ENCODE results near the gene PNISR. TPM values are rescaled to one million over a fixed set of nuclear protein-coding genes. Genes with fewer than 3 reads are reported as not detected.
"Not testable (repeated sequence)": the region's sequence is repeated elsewhere in the genome, so short reads cannot be mapped to it uniquely, and the experiment has no call there.

Gene PNISR
- 100 to 1,000 TPM; 214 to 429 (median 345) TPM for polyA plus RNA-seq (ENCODE audit: insufficient read length in 4 of 4)

GRCh38 chr6:99424761-99425646 is at the start of gene PNISR:
Gene PNISR, minus strand, starts transcription at chr6:99425308. Its CDS starts 10,649 bp downstream, at chr6:99414659.
- peak; percentile 97 to 99 (median 98) for DNase-seq (ENCODE audit: low read depth in 4 of 4, low spot score in 2 of 4)

GRCh38 chr6:99473730-99474129 is 48.6 kb upstream of the PNISR start:
- DNase-seq (ENCODE audit: low read depth in 4 of 4, low spot score in 2 of 4): no peak

- no peak for DNase-seq (ENCODE audit: low read depth in 4 of 4, low spot score in 2 of 4)
Measured at GRCh38 chr6:99471638-99472037, 46.5 kb upstream of the PNISR start.

- DNase-seq (ENCODE audit: low read depth in 4 of 4, low spot score in 2 of 4): peak in 2 of 4 donors; percentile 2 to 7
Measured at GRCh38 chr6:99467509-99468106, 42.5 kb upstream of the PNISR start.

GRCh38 chr6:99459133-99459532 is 34.0 kb upstream of the PNISR start:
- not testable (repeated sequence) for DNase-seq (ENCODE audit: low read depth in 4 of 4, low spot score in 2 of 4)

GRCh38 chr6:99458319-99458718 is 33.2 kb upstream of the PNISR start:
- DNase-seq (ENCODE audit: low read depth in 4 of 4, low spot score in 2 of 4): no peak

- no peak for DNase-seq (ENCODE audit: low read depth in 4 of 4, low spot score in 2 of 4)
Measured at GRCh38 chr6:99446076-99446475, 21.0 kb upstream of the PNISR start.

GRCh38 chr6:99434702-99435530 is 9.8 kb upstream of the PNISR start:
- DNase-seq (ENCODE audit: low read depth in 4 of 4, low spot score in 2 of 4): no peak

GRCh38 chr6:99432877-99433276 is 7.8 kb upstream of the PNISR start:
- peak in 1 of 4 donors; percentile 23 for DNase-seq (ENCODE audit: low read depth in 4 of 4, low spot score in 2 of 4)

- DNase-seq (ENCODE audit: low read depth in 4 of 4, low spot score in 2 of 4): no peak
Measured at GRCh38 chr6:99431901-99432300, 6.8 kb upstream of the PNISR start.

GRCh38 chr6:99427988-99428387 is 2.9 kb upstream of the PNISR start:
- DNase-seq (ENCODE audit: low read depth in 4 of 4, low spot score in 2 of 4): no peak

- DNase-seq (ENCODE audit: low read depth in 4 of 4, low spot score in 2 of 4): peak in 1 of 4 donors; percentile 4
Measured at GRCh38 chr6:99426451-99426757, 1.3 kb upstream of the PNISR start.

- DNase-seq (ENCODE audit: low read depth in 4 of 4, low spot score in 2 of 4): peak; percentile 72 to 96 (median 84)
Measured at GRCh38 chr6:99425647-99426450, 741 bp upstream of the PNISR start.

GRCh38 chr6:99424022-99424421 is 1.1 kb downstream of the PNISR start:
- DNase-seq (ENCODE audit: low read depth in 4 of 4, low spot score in 2 of 4): no peak

- no peak for DNase-seq (ENCODE audit: low read depth in 4 of 4, low spot score in 2 of 4)
Measured at GRCh38 chr6:99422912-99423311, 2.2 kb downstream of the PNISR start.

- DNase-seq (ENCODE audit: low read depth in 4 of 4, low spot score in 2 of 4): no peak
Measured at GRCh38 chr6:99416892-99417767, 8.0 kb downstream of the PNISR start.

GRCh38 chr6:99416226-99416625 is 8.9 kb downstream of the PNISR start:
- DNase-seq (ENCODE audit: low read depth in 4 of 4, low spot score in 2 of 4): no peak

GRCh38 chr6:99415446-99415845 is 9.7 kb downstream of the PNISR start:
- DNase-seq (ENCODE audit: low read depth in 4 of 4, low spot score in 2 of 4): no peak

- no peak for DNase-seq (ENCODE audit: low read depth in 4 of 4, low spot score in 2 of 4)
Measured at GRCh38 chr6:99412065-99412464, 13.0 kb downstream of the PNISR start.
